PFSK-1 (cell line): ENCODE data around the gene GTPBP1.

ENCODE experiments used
- FOXP2 ChIP-seq: optimal IDR thresholded peaks from 2 replicates; pipeline ENCODE3; 2011; ENCODE audit warnings: borderline replicate concordance, control low read depth, inconsistent platforms; ENCODE audit not compliant: insufficient read depth; ENCODE audit errors: extremely low read length, extremely low read depth
- POLR2AphosphoS5 ChIP-seq: IDR thresholded peaks from 2 replicates; pipeline ENCODE4 v1.6.1; 2012; ENCODE audit warnings: low read depth, mild to moderate bottlenecking, control low read depth, low read length, moderate library complexity
- SIN3A ChIP-seq: IDR thresholded peaks from 2 replicates; pipeline ENCODE4 v1.6.1; 2012; ENCODE audit warnings: mild to moderate bottlenecking, low read length, moderate library complexity, borderline replicate concordance; ENCODE audit not compliant: insufficient read depth
- TAF1 ChIP-seq: IDR thresholded peaks from 2 replicates; pipeline ENCODE4 v1.6.1; 2012; ENCODE audit warnings: low read length, control low read depth, borderline replicate concordance; ENCODE audit not compliant: insufficient read depth
- TF ChIP-seq, protein P1 (sequence below), 2 experiments: IDR thresholded peaks; 2 replicates each; pipeline versions ENCODE4 v1.6.1 to v1.8.0; 2011 to 2012; ENCODE audit warnings: low read depth in 2 of 2, low read length in 2 of 2, control low read depth in 1 of 2, inconsistent platforms in 1 of 2, mild to moderate bottlenecking in 1 of 2, moderate library complexity in 1 of 2; ENCODE audit not compliant: insufficient read depth in 1 of 2

DNA sequence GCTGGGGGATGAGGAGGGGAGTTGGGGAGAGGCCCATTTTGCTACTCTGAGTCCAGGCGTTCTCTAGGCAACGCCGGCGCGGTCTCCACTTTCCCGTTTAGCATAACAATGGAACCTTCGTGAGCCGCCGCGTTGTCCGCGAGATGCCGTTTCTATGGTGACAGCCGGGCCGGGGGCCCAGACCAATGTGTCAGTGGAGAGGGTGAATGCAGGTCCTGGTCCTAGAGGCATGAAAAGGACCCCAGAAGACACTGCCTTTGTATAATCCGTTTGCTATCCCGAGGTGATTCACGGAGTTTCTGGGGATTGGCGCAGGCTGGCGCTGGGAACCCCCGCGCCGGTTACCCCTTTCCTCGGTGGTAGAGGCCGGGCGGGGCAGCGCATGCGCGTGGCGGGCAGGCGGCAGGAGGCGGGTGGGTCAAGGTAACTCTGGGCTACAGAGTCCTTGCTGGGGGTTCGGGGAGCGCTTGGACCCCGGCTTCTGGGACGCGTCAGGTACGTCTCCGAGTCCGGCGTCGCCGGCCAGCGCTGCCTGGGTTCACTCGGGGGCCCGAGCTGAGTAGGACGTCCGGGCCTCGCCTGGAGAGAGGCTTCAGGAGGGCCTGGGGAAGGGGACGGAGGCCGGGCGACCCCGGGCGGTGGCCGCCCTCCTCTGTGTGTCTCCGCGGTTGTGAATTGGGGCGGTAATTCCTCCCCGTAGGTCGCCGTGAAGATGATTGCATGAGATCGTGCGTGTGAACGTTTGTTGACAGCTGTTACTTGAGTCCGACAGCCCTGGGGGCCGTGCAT lies 49.3 kb upstream of the GTPBP1 start, which contains the start of the genes CBY1 and FAM227A:
- TF ChIP-seq TAF1 (peak; percentile 31; the same call in 1 of the 2 replicates), POLR2AphosphoS5 (peak; percentile 44; the same call in 1 of the 2 replicates), SIN3A (no peak), FOXP2 (peak; percentile 15)
- TF ChIP-seq, protein P1, sequence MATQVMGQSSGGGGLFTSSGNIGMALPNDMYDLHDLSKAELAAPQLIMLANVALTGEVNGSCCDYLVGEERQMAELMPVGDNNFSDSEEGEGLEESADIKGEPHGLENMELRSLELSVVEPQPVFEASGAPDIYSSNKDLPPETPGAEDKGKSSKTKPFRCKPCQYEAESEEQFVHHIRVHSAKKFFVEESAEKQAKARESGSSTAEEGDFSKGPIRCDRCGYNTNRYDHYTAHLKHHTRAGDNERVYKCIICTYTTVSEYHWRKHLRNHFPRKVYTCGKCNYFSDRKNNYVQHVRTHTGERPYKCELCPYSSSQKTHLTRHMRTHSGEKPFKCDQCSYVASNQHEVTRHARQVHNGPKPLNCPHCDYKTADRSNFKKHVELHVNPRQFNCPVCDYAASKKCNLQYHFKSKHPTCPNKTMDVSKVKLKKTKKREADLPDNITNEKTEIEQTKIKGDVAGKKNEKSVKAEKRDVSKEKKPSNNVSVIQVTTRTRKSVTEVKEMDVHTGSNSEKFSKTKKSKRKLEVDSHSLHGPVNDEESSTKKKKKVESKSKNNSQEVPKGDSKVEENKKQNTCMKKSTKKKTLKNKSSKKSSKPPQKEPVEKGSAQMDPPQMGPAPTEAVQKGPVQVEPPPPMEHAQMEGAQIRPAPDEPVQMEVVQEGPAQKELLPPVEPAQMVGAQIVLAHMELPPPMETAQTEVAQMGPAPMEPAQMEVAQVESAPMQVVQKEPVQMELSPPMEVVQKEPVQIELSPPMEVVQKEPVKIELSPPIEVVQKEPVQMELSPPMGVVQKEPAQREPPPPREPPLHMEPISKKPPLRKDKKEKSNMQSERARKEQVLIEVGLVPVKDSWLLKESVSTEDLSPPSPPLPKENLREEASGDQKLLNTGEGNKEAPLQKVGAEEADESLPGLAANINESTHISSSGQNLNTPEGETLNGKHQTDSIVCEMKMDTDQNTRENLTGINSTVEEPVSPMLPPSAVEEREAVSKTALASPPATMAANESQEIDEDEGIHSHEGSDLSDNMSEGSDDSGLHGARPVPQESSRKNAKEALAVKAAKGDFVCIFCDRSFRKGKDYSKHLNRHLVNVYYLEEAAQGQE (IDR thresholded peaks at IDR 0.05; ENCODE audit: insufficient read depth in 1 of 2, low read depth in 2 of 2, low read length in 2 of 2) = no peak
